ENCODE results near the gene GATAD2B.

Gene GATAD2B

DNA sequence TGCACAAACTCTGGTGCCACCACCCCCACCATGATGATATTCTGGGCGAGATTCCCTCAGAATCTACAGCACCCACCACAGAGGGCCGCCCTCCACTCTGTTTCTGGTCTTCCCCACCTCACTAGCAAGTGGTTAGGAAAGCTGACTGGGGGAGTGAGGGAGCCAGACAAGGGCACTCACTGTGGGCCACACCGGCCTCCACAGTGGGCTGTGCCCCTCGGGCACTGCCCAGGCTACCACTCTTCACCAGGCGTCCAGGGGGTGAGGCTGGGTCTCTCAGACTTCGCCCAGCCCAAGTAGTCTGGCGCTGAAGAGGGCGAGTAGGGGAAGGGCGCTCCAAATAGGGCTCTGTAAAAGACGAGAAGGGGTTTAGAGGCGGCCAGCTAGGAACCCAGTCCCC lies 11.2 kb upstream of the GATAD2B start:
- DNase-seq (ENCODE audit: low read depth in 1 of 2, low spot score in 1 of 2), result no peak
- H3K27ac ChIP-seq (replicated peaks), result no peak overlapping the region
- H3K4me3 ChIP-seq (replicated peaks; ENCODE audit: insufficient read depth, low read length), result no peak overlapping the region
- no peaks in the 10 kb centered on the region for H3K27me3 ChIP-seq (ENCODE audit: insufficient read depth, poor library complexity, severe bottlenecking)
- TF ChIP-seq, protein P1, sequence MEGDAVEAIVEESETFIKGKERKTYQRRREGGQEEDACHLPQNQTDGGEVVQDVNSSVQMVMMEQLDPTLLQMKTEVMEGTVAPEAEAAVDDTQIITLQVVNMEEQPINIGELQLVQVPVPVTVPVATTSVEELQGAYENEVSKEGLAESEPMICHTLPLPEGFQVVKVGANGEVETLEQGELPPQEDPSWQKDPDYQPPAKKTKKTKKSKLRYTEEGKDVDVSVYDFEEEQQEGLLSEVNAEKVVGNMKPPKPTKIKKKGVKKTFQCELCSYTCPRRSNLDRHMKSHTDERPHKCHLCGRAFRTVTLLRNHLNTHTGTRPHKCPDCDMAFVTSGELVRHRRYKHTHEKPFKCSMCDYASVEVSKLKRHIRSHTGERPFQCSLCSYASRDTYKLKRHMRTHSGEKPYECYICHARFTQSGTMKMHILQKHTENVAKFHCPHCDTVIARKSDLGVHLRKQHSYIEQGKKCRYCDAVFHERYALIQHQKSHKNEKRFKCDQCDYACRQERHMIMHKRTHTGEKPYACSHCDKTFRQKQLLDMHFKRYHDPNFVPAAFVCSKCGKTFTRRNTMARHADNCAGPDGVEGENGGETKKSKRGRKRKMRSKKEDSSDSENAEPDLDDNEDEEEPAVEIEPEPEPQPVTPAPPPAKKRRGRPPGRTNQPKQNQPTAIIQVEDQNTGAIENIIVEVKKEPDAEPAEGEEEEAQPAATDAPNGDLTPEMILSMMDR (IDR thresholded peaks at IDR 0.05; ENCODE audit: insufficient read depth, low read length), result no peak
- TF ChIP-seq, protein P2, sequence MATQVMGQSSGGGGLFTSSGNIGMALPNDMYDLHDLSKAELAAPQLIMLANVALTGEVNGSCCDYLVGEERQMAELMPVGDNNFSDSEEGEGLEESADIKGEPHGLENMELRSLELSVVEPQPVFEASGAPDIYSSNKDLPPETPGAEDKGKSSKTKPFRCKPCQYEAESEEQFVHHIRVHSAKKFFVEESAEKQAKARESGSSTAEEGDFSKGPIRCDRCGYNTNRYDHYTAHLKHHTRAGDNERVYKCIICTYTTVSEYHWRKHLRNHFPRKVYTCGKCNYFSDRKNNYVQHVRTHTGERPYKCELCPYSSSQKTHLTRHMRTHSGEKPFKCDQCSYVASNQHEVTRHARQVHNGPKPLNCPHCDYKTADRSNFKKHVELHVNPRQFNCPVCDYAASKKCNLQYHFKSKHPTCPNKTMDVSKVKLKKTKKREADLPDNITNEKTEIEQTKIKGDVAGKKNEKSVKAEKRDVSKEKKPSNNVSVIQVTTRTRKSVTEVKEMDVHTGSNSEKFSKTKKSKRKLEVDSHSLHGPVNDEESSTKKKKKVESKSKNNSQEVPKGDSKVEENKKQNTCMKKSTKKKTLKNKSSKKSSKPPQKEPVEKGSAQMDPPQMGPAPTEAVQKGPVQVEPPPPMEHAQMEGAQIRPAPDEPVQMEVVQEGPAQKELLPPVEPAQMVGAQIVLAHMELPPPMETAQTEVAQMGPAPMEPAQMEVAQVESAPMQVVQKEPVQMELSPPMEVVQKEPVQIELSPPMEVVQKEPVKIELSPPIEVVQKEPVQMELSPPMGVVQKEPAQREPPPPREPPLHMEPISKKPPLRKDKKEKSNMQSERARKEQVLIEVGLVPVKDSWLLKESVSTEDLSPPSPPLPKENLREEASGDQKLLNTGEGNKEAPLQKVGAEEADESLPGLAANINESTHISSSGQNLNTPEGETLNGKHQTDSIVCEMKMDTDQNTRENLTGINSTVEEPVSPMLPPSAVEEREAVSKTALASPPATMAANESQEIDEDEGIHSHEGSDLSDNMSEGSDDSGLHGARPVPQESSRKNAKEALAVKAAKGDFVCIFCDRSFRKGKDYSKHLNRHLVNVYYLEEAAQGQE (IDR thresholded peaks at IDR 0.05; ENCODE audit: insufficient replicate concordance, low read depth), result no peak
- TF ChIP-seq POLR2AphosphoS5 (IDR thresholded peaks at IDR 0.05; ENCODE audit: low read depth) (no peak), GABPA (IDR thresholded peaks at IDR 0.05; ENCODE audit: low read depth) (no peak), SPI1 (IDR thresholded peaks at IDR 0.05; ENCODE audit: borderline replicate concordance, low read depth) (no peak)

DNA sequence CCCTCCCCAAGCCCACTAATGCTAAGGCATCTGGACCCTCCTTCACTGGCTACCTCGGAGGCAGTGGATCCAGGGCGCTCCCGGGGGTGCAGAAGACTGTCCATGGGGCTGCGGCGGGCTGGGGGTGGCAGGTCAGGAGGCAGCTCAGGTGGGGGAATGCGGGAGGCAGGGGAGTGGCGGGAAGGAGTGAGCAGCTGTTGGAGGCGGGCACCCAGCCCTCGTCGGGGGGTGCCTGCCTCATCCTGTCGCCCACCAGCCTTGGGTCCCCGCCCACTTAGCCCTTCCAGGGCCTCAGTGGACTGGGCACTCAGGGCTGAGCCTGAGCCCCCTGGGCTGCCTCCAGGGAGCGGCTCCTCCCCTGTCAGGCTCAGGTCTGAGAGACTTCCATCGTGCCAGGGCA lies 10.7 kb upstream of the GATAD2B start:
- no peak overlapping the region for H3K27ac ChIP-seq (replicated peaks)
- no peak for DNase-seq (ENCODE audit: low read depth in 1 of 2, low spot score in 1 of 2)
- TF ChIP-seq, protein P1 (IDR thresholded peaks at IDR 0.05; ENCODE audit: insufficient read depth, low read length), result no peak
- TF ChIP-seq, protein P2 (IDR thresholded peaks at IDR 0.05; ENCODE audit: insufficient replicate concordance, low read depth), result no peak
- TF ChIP-seq GABPA (IDR thresholded peaks at IDR 0.05; ENCODE audit: low read depth) (no peak), POLR2AphosphoS5 (IDR thresholded peaks at IDR 0.05; ENCODE audit: low read depth) (no peak), SPI1 (IDR thresholded peaks at IDR 0.05; ENCODE audit: borderline replicate concordance, low read depth) (no peak)
- no peaks in the 10 kb centered on the region for H3K27me3 ChIP-seq (ENCODE audit: insufficient read depth, poor library complexity, severe bottlenecking)
- H3K4me3 ChIP-seq (replicated peaks; ENCODE audit: insufficient read depth, low read length), result no peak overlapping the region

DNA sequence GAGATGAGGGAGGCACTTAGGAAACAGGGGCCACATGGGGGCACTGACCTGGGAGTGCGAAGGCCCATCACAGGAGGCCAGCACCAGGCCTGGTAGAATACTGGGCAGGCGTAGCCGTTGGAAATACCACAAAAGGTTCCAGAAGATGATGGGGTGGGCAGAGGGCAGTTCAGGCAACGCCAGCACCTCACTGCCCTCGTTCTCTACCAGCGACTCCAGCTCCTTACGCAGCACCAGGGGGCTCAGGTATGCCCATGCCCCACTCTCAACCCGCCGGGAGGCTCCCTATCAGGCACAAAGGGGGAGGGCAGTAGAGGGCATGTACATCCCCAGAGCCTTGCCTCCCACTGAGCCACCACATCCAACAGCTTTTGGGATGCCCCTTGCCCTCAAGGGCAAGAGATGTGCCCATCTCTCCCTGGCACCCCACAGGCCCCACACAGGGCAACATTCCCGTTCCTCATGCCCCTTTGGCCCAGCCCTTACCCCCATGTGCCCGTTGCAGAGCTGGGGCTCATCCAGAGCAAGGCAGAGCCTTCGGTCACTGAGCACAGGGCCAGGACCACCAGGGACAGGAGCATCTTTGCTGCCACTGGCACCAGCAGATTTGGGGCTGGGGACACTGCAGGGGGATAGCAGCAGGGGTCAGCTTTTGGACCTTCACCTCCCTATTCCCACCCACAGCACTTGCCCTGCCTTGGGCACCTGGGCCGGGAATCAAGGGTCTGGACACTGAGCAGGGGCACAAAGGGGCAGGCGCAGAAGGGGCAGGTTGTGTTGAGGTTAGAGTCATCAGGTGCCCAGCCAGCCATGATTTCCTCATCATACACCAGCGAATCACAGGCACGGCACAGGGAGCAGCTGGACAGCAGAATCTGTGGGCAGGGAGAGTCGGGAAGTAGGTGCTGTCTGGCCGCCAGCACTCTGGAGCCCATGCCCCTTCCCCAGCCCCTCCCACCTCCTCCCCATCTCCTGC lies 9.7 kb upstream of the GATAD2B start:
- no peak for DNase-seq (ENCODE audit: low read depth in 1 of 2, low spot score in 1 of 2)
- H3K27me3 ChIP-seq (ENCODE audit: insufficient read depth, poor library complexity, severe bottlenecking), result no peaks in the 10 kb centered on the region
- no peak overlapping the region for H3K4me3 ChIP-seq (replicated peaks; ENCODE audit: insufficient read depth, low read length)
- no peak overlapping the region for H3K27ac ChIP-seq (replicated peaks)
- TF ChIP-seq SPI1 (IDR thresholded peaks at IDR 0.05; ENCODE audit: borderline replicate concordance, low read depth) (no peak), POLR2AphosphoS5 (IDR thresholded peaks at IDR 0.05; ENCODE audit: low read depth) (no peak), GABPA (IDR thresholded peaks at IDR 0.05; ENCODE audit: low read depth) (no peak)
- TF ChIP-seq, protein P2 (IDR thresholded peaks at IDR 0.05; ENCODE audit: insufficient replicate concordance, low read depth), result no peak
- TF ChIP-seq, protein P1 (IDR thresholded peaks at IDR 0.05; ENCODE audit: insufficient read depth, low read length), result no peak
